MM.1S (cell line): Measurements from ENCODE around the gene C8B.

Experiments used
- DNase-seq: peaks from one replicate; pipeline ENCODE4 v3.0.0-alpha.2; 2015
- H2AFZ ChIP-seq: fragments of 300-600 bp; sonication (generic); 2 replicates; pipeline ENCODE4 v1.6.0; 2016; ENCODE audit warnings: antibody characterized with exemption, low read length
- H3F3A ChIP-seq: fragments of 300-600 bp; sonication (generic); 2 replicates; pipeline ENCODE4 v1.6.1; 2016; ENCODE audit warnings: mild to moderate bottlenecking, antibody characterized with exemption, low read length, moderate library complexity, mixed read lengths; ENCODE audit not compliant: insufficient read depth
- H3K27ac ChIP-seq: fragments of 300-600 bp; sonication (generic); 2 replicates; pipeline ENCODE4 v1.5.1; 2016; ENCODE audit warnings: mild to moderate bottlenecking, low read length
- H3K27me3 ChIP-seq: fragments of 300-600 bp; sonication (generic); replicated peaks from 2 replicates; pipeline ENCODE4 v1.6.0; 2016; ENCODE audit warnings: low read length; ENCODE audit not compliant: insufficient read depth
- H3K36me3 ChIP-seq: fragments of 300-600 bp; sonication (generic); replicated peaks from 2 replicates; pipeline ENCODE4 v1.6.1; 2016; ENCODE audit warnings: mild to moderate bottlenecking, low read length, mixed read lengths; ENCODE audit not compliant: insufficient read depth
- H3K4me1 ChIP-seq: fragments of 300-600 bp; sonication (generic); 2 replicates; pipeline ENCODE4 v1.6.1; 2016; ENCODE audit warnings: low read length, mixed read lengths
- H3K4me2 ChIP-seq: fragments of 300-600 bp; sonication (generic); 2 replicates; pipeline ENCODE4 v1.6.0; 2016; ENCODE audit warnings: low read depth, low read length
- H3K4me3 ChIP-seq: fragments of 300-600 bp; sonication (generic); 2 replicates; pipeline ENCODE4 v1.5.1; 2016; ENCODE audit warnings: low read length, mixed read lengths
- H3K79me2 ChIP-seq: fragments of 300-600 bp; sonication (generic); 2 replicates; pipeline ENCODE4 v1.6.1; 2016; ENCODE audit warnings: mixed run types, low read length, mixed read lengths
- H3K9ac ChIP-seq: fragments of 300-600 bp; sonication (generic); 2 replicates; pipeline ENCODE4 v1.6.1; 2016; ENCODE audit warnings: low read length, mixed read lengths
- H3K9me2 ChIP-seq: fragments of 300-600 bp; sonication (generic); replicated peaks from 2 replicates; pipeline ENCODE4 v1.6.1; 2016; ENCODE audit warnings: mild to moderate bottlenecking, low read length, mixed read lengths; ENCODE audit not compliant: insufficient read depth
- H3K9me3 ChIP-seq: fragments of 300-600 bp; sonication (generic); replicated peaks from 2 replicates; pipeline ENCODE4 v1.6.1; 2016; ENCODE audit warnings: mild to moderate bottlenecking, low read length, mixed read lengths; ENCODE audit not compliant: insufficient read depth
- H4K20me1 ChIP-seq: fragments of 300-600 bp; sonication (generic); 2 replicates; pipeline ENCODE4 v1.6.1; 2016; ENCODE audit warnings: mild to moderate bottlenecking, low read length, moderate library complexity, mixed read lengths; ENCODE audit not compliant: insufficient read depth
- EZH2 ChIP-seq: fragments of 300-600 bp; sonication (generic); optimal IDR thresholded peaks from 2 replicates; pipeline ENCODE3; 2017; ENCODE audit warnings: low read depth, mild to moderate bottlenecking, antibody characterized with exemption, low read length, mixed read lengths
- EZH2phosphoT487 ChIP-seq: fragments of 300-600 bp; sonication (generic); IDR thresholded peaks from 2 replicates; pipeline ENCODE4 v1.6.1; 2018; ENCODE audit warnings: antibody characterized with exemption, low read length
- TF ChIP-seq, protein P1 (sequence below): fragments of 300-600 bp; sonication (generic); IDR thresholded peaks from 2 replicates; pipeline ENCODE4 v1.5.1; 2016; ENCODE audit warnings: antibody characterized with exemption, low read length, mixed read lengths

Gene C8B

DNA sequence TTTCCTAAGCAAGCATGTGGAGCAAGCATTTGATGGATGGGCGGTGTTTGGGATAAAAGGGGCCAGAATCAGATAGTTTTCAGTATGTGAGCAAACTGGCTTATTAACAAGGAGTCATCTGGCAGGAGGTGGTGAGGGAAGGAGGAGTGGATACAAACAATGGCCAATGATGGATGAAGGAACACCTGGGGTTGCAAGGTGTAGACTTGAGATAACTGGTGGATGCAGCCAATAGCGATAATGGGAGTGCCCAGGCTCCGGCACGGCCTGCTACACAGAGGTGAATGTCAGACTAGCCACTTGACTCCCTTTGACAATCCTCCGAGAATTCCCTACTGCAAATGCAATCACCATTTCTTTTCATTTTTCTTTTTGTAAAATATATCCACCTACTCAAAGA is 41.7 kb downstream of the C8B start:
- H3F3A ChIP-seq: no peaks in the 10 kb centered on the region
- no peaks in the 10 kb centered on the region for H3K9me3 ChIP-seq
- TF ChIP-seq EZH2phosphoT487 (no peak), EZH2 (no peak)
- TF ChIP-seq, protein P1, sequence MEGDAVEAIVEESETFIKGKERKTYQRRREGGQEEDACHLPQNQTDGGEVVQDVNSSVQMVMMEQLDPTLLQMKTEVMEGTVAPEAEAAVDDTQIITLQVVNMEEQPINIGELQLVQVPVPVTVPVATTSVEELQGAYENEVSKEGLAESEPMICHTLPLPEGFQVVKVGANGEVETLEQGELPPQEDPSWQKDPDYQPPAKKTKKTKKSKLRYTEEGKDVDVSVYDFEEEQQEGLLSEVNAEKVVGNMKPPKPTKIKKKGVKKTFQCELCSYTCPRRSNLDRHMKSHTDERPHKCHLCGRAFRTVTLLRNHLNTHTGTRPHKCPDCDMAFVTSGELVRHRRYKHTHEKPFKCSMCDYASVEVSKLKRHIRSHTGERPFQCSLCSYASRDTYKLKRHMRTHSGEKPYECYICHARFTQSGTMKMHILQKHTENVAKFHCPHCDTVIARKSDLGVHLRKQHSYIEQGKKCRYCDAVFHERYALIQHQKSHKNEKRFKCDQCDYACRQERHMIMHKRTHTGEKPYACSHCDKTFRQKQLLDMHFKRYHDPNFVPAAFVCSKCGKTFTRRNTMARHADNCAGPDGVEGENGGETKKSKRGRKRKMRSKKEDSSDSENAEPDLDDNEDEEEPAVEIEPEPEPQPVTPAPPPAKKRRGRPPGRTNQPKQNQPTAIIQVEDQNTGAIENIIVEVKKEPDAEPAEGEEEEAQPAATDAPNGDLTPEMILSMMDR: no peak
- H4K20me1 ChIP-seq: no peaks in the 10 kb centered on the region
- no peaks in the 10 kb centered on the region for H3K79me2 ChIP-seq
- H3K4me2 ChIP-seq: no peak overlapping the region
- no peak overlapping the region for H3K9ac ChIP-seq
- no peaks in the 10 kb centered on the region for H3K4me1 ChIP-seq
- no peak overlapping the region for H3K27ac ChIP-seq
- no peak for DNase-seq
- H3K4me3 ChIP-seq: no peak overlapping the region
- no peak overlapping the region for H2AFZ ChIP-seq
- H3K9me2 ChIP-seq: no peaks in the 10 kb centered on the region
- no peaks in the 10 kb centered on the region for H3K36me3 ChIP-seq
- H3K27me3 ChIP-seq: no peaks in the 10 kb centered on the region

DNA sequence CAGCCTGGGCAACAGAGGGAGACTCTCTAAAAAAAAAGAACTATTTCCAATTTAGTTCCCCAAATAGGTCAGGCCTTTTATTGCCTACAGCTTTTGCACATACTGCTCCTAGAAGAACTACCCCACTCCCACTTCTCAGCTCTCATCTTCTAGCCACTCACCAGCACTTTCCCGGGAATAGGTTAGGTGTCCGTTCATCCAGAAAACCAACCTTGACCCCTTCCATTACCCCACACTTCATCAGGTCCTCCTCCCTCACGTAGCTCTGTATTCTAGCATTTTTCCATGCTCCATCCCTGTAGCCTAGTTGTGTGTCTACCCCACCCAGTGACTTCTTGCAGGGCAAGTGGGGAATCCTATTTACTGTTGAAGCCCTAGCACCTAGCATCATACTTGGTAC is 42.6 kb downstream of the C8B start:
- no peaks in the 10 kb centered on the region for H3K36me3 ChIP-seq
- no peaks in the 10 kb centered on the region for H4K20me1 ChIP-seq
- H3F3A ChIP-seq: no peaks in the 10 kb centered on the region
- H3K4me1 ChIP-seq: no peaks in the 10 kb centered on the region
- no peaks in the 10 kb centered on the region for H3K9me3 ChIP-seq
- no peak for TF ChIP-seq EZH2phosphoT487
- TF ChIP-seq, protein P1: no peak
- TF ChIP-seq EZH2: no peak
- no peak overlapping the region for H3K27ac ChIP-seq
- DNase-seq: no peak
- H2AFZ ChIP-seq: no peak overlapping the region
- no peaks in the 10 kb centered on the region for H3K79me2 ChIP-seq
- H3K27me3 ChIP-seq: no peaks in the 10 kb centered on the region
- H3K4me3 ChIP-seq: no peak overlapping the region
- H3K4me2 ChIP-seq: no peak overlapping the region
- H3K9me2 ChIP-seq: no peaks in the 10 kb centered on the region
- H3K9ac ChIP-seq: no peak overlapping the region

DNA sequence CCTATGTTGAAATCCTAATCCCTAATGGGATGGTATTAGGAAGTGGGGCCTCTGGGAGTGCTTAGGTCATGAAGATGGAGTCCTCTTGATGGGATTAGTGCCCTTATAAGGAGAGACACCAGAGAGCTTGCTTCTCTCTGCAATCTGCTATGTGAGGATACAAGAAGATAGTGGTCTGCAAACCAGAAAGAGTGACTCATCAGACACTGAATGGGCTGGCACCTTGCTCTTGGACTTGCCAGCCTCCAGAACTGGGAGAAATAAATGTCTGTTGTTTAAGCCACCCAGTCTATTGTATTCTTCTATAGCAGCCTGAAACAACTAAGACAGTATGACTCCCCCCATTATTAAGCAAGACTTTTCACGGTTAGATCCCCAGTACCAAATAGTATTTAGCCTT is 43.3 kb downstream of the C8B start:
- TF ChIP-seq, protein P1: no peak
- TF ChIP-seq EZH2 (no peak), EZH2phosphoT487 (no peak)
- DNase-seq: no peak
- no peaks in the 10 kb centered on the region for H4K20me1 ChIP-seq
- no peaks in the 10 kb centered on the region for H3K9me3 ChIP-seq
- no peaks in the 10 kb centered on the region for H3K27me3 ChIP-seq
- no peak overlapping the region for H3K27ac ChIP-seq
- H3K36me3 ChIP-seq: no peaks in the 10 kb centered on the region
- no peak overlapping the region for H3K4me3 ChIP-seq
- no peaks in the 10 kb centered on the region for H3K9me2 ChIP-seq
- H3K79me2 ChIP-seq: no peaks in the 10 kb centered on the region
- H3F3A ChIP-seq: no peaks in the 10 kb centered on the region
- H3K4me2 ChIP-seq: no peak overlapping the region
- no peak overlapping the region for H2AFZ ChIP-seq
- no peaks in the 10 kb centered on the region for H3K4me1 ChIP-seq
- no peak overlapping the region for H3K9ac ChIP-seq

DNA sequence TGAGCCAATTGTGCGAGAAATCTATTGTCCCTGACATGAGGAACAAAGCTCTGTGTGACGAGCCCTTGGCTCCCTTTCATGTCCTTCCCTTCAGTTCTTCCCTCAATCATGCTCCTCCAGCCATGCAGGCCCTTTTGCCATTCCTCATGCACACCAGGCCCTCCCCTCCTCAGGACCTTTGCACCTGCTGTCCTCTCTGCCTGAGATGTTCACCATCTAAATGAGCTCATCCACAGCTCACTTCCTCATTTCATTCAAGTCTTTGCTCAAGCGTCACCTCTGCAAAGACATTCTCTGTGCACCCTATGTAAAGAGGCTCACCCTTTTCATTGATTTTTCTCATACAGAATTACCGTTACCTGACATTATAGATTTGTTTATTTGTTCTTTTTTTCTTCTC is 43.7 kb downstream of the C8B start:
- DNase-seq: no peak
- TF ChIP-seq EZH2 (no peak), EZH2phosphoT487 (no peak)
- TF ChIP-seq, protein P1: no peak
- no peaks in the 10 kb centered on the region for H3K36me3 ChIP-seq

More for the DNA sequence above, 43.7 kb downstream of the C8B start:
- Histone ChIP-seq H3K79me2 (no peaks in the 10 kb centered on the region), H3K27me3 (no peaks in the 10 kb centered on the region), H2AFZ (no peak overlapping the region), H3K4me3 (no peak overlapping the region), H4K20me1 (no peaks in the 10 kb centered on the region), H3K9me3 (no peaks in the 10 kb centered on the region), H3K9me2 (no peaks in the 10 kb centered on the region), H3K27ac (no peak overlapping the region), H3K4me1 (no peaks in the 10 kb centered on the region), H3K4me2 (no peak overlapping the region), H3F3A (no peaks in the 10 kb centered on the region), H3K9ac (no peak overlapping the region)
